Fibroblast of mammary gland (primary cell): ENCODE measurements around the gene CDK19.

Experiments
- DNase-seq: peaks from one replicate; pipeline ENCODE4 v3.0.0-alpha.2; 2010; ENCODE audit warnings: low read depth
- H3K4me3 ChIP-seq: 2 replicates; pipeline ENCODE4 v1.5.1; 2011; ENCODE audit warnings: low read depth, mild to moderate bottlenecking, low read length, moderate library complexity; ENCODE audit not compliant: control insufficient read depth
- CTCF ChIP-seq: conservative IDR thresholded peaks from 2 replicates; pipeline ENCODE4 v1.5.1; 2011; ENCODE audit warnings: low read depth, low read length, inconsistent platforms; ENCODE audit not compliant: control insufficient read depth, insufficient read depth

CDK19 gene

GRCh38 chr6:110566346-110567125, 248.7 kb downstream of the CDK19 start:
- TF ChIP-seq CTCF: no peak
- DNase-seq: no peak
- H3K4me3 ChIP-seq: no peak overlapping the region

- no peak for TF ChIP-seq CTCF
- H3K4me3 ChIP-seq: no peak overlapping the region
- no peak for DNase-seq
Measured at GRCh38 chr6:110564703-110565421, 250.4 kb downstream of the CDK19 start.

GRCh38 chr6:110563711-110564110, 251.6 kb downstream of the CDK19 start:
- TF ChIP-seq CTCF: no peak
- H3K4me3 ChIP-seq: no peak overlapping the region
- DNase-seq: no peak

- TF ChIP-seq CTCF: no peak
- no peak overlapping the region for H3K4me3 ChIP-seq
- DNase-seq: no peak
Measured at GRCh38 chr6:110562316-110562915, 252.9 kb downstream of the CDK19 start.

GRCh38 chr6:110561696-110562095, 253.6 kb downstream of the CDK19 start:
- no peak for TF ChIP-seq CTCF

GRCh38 chr6:110561008-110561396, 254.3 kb downstream of the CDK19 start:
- no peak for DNase-seq
- TF ChIP-seq CTCF: no peak
- H3K4me3 ChIP-seq: no peak overlapping the region

More at GRCh38 chr6:110561696-110562095, 253.6 kb downstream of the CDK19 start:
- no peak for DNase-seq
- H3K4me3 ChIP-seq: no peak overlapping the region
